ENCODE measurements around the gene COPB2. TPM values are rescaled to one million over a fixed set of nuclear protein-coding genes. Genes with fewer than 3 reads are reported as not detected.
A peak's percentile ranks its signal among the peaks of the same experiment; 100 is the strongest.

Gene COPB2
- total and polyA plus RNA-seq, 2 of the 8 experiments (the other 6 are each of a cell fraction or from before 2014, with no cell fraction given): 40.3 to 119 TPM

GRCh38 chr3:139328356-139328755 is 61.1 kb downstream of the COPB2 start:
- POLR2A ChIA-PET (ENCODE audit: partially characterized antibody): no interaction called here
- H3K36me3 ChIP-seq (ENCODE audit: control insufficient read depth in 2 of 4, insufficient read depth in 4 of 4, low read length in 3 of 4): no peaks in the 10 kb centered on the region
- H3K79me1 ChIP-seq (ENCODE audit: low read depth, low read length): no peaks in the 10 kb centered on the region
- no peak overlapping the region for H2BK120ac ChIP-seq (replicated peaks; ENCODE audit: low read depth, low read length)
- H3K23ac ChIP-seq (ENCODE audit: insufficient read length): no peak overlapping the region
- H3K79me2 ChIP-seq (ENCODE audit: control insufficient read depth in 1 of 2, insufficient read depth in 2 of 2, low read length in 2 of 2): no peaks in the 10 kb centered on the region
- no peak overlapping the region for H4K91ac ChIP-seq (replicated peaks; ENCODE audit: insufficient read length, low read length)
- no peak overlapping the region for H4K5ac ChIP-seq (ENCODE audit: insufficient read length, low read depth, low read length)
- H3K14ac ChIP-seq (ENCODE audit: insufficient read length): no peak overlapping the region
- H3K4me1 ChIP-seq (replicated peaks in 1 of 4; ENCODE audit: control insufficient read depth in 3 of 4, insufficient read depth in 4 of 4, low read length in 3 of 4): no peaks in the 10 kb centered on the region
- no peaks in the 10 kb centered on the region for H4K20me1 ChIP-seq (replicated peaks in 1 of 2; ENCODE audit: control insufficient read depth in 1 of 2, insufficient read depth in 2 of 2, low read length in 2 of 2)
- H3K18ac ChIP-seq (ENCODE audit: extremely low read depth, low read length): no peak overlapping the region
- FAIRE-seq: no peak
- H2AFZ ChIP-seq (ENCODE audit: low read length): no peak overlapping the region
- H2AK5ac ChIP-seq (ENCODE audit: low read depth, low read length): no peak overlapping the region
- WGBS, 2 experiments (ENCODE audit: extremely low coverage in 1 of 2, insufficient coverage in 1 of 2, insufficient read length in 1 of 2, insufficient replicate concordance in 2 of 2, low coverage in 1 of 2, low lambda C conversion rate in 2 of 2, missing lambda C conversion rate in 1 of 2): 91% methylated on average over 4 of the region's 4 CpGs; no CpG with 5 or more reads in 1 of the 2 experiments
- no peak for DNase-seq (ENCODE audit: low read depth in 1 of 2, low spot score in 2 of 2)
- CTCF ChIA-PET (ENCODE audit: partially characterized antibody): interaction anchor here (0.6 to 4.7 kb wide), 9 partner anchors 11 to 634 kb away, joined by 3 to 58 read pairs (median 4); no protein-coding TSS in a partner anchor
- no peak overlapping the region for H4K8ac ChIP-seq (ENCODE audit: extremely low read depth, insufficient read depth, low read length)
- no peak overlapping the region for H2BK15ac ChIP-seq (ENCODE audit: low read length)
- no peak overlapping the region; a peak in 1 of 4 replicates for H3K4me2 ChIP-seq (ENCODE audit: insufficient read depth in 1 of 2, low read depth in 2 of 2, low read length in 2 of 2)
- H3K27me3 ChIP-seq (replicated peaks in 1 of 4; ENCODE audit: control insufficient read depth in 3 of 4, extremely low read depth in 1 of 4, insufficient read depth in 3 of 4, low read length in 3 of 4): peaks cover 0 to 5% (median 4%) of the 10 kb centered on the region in 4 experiments; a peak in 3 of 7 replicates
- no peak overlapping the region for H3K4ac ChIP-seq (replicated peaks; ENCODE audit: insufficient read length, low read depth, low read length)
- no peak overlapping the region for H2BK20ac ChIP-seq (ENCODE audit: low read length)
- H3K56ac ChIP-seq (replicated peaks; ENCODE audit: insufficient read length, low read depth, low read length): no peak overlapping the region
- H3K23me2 ChIP-seq (ENCODE audit: low read depth, low read length): no peaks in the 10 kb centered on the region
- no peak overlapping the region for H3K4me3 ChIP-seq (ENCODE audit: extremely low read depth in 1 of 4, insufficient read depth in 2 of 4, low read depth in 3 of 4, low read length in 4 of 4)
- no peak overlapping the region for H2BK5ac ChIP-seq (ENCODE audit: low read depth, low read length)
- H3K9ac ChIP-seq (replicated peaks in 1 of 4; ENCODE audit: extremely low read depth in 1 of 4, low read depth in 3 of 4, low read length in 3 of 4): no peak overlapping the region
- 0 out of 2 replicates have a peak overlapping the region, but pooled peaks have one; percentile 50 for H2BK12ac ChIP-seq (ENCODE audit: low read depth, low read length)
- no peaks in the 10 kb centered on the region for H3K9me3 ChIP-seq (ENCODE audit: insufficient read depth in 2 of 2, low read depth in 1 of 2, low read length in 1 of 2)
- no peak overlapping the region for H3K27ac ChIP-seq (ENCODE audit: low read depth, low read length)
- TF ChIP-seq TAF1 (IDR thresholded peaks at IDR 0.05; ENCODE audit: low read depth, low read length): no peak

Data from H1 (cell line).